Brain pericyte (primary cell): Measurements from ENCODE around the gene RNF44.
A peak's percentile ranks its signal among the peaks of the same experiment; 100 is the strongest.

Experiments used
- DNase-seq: peaks from one replicate; pipeline ENCODE4 v3.0.0-alpha.2; 2012; ENCODE audit warnings: low read depth, low spot score

Gene RNF44

GRCh38 chr5:176536902-176537553 lies at the start of gene RNF44:
Gene RNF44, minus strand, starts transcription at chr5:176537402. Its CDS starts 4,930 bp downstream, at chr5:176532472.
- peak; percentile 93 for DNase-seq

DNA sequence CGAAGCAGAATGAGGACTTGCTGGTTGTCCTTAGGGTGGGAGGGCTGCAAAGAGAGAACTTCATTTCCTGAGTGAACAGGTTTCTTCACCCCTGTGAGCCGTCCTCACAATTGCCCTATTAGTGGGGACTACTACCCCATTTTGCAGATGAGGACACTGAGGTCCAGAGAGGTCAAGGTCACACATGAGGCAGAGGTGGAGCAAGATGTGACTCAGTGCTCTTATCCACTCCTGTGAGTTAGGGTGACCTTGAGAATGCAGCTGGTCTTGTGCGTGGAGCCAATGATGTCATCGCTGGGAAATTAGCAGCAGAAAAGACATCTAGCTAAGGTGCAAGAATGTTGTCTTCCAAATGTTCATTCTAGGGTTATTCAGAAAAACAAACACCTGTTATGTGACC lies 45.9 kb upstream of the RNF44 start:
- DNase-seq, result no peak

DNA sequence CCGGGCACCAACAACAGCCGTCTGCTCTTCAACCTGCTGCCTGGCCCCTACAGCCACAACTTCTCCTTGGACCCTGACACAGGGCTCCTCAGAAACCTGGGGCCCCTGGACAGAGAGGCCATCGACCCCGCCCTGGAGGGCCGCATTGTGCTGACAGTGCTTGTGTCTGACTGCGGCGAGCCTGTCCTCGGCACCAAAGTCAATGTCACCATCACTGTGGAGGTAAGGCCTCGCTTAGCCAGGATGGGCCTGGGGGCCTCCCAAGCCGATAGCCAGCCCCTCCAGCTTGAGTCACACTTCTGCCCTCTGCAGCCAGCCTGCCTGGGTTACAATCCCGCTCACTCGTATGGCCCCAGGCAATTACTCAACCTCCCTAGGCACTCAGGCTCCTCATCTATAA lies 44.2 kb upstream of the RNF44 start:
- no peak for DNase-seq

DNA sequence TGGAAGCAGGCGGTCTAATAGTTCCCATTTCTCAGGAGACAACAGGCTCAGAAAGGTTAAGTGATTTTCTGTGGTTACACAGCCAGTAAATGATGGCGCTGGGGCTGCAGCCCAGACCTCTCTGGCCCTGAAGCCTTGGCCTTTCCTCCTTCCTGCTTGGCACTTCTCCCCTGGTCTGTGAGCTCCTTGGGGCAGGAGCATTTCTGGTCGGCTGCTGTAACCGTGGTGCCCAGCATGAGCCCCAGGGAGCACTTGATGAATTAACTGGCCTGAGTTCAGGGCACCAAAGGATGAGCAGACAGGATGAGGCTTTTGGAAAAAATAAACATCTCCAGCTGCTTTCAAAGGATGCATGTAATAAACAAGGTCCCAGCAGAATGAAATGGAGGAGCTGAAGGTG lies 42.1 kb upstream of the RNF44 start:
- no peak for DNase-seq

DNA sequence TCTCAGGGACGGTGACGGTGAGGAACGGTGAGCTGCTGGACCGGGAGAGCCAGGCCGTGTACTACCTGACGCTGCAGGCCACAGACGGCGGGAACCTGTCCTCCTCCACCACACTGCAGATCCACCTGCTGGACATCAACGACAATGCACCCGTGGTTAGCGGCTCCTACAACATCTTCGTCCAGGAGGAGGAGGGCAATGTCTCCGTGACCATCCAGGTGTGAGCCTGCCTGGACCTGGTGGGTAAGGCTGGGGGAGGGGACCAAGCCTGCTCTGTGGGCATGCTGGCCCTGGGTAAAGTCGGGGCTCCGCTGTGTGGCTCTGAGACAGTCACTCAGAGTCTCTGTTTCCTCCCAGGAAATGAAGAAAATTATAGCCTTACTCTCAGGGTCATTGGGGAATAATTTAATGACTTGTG lies 41.2 kb upstream of the RNF44 start:
- DNase-seq, result no peak

DNA sequence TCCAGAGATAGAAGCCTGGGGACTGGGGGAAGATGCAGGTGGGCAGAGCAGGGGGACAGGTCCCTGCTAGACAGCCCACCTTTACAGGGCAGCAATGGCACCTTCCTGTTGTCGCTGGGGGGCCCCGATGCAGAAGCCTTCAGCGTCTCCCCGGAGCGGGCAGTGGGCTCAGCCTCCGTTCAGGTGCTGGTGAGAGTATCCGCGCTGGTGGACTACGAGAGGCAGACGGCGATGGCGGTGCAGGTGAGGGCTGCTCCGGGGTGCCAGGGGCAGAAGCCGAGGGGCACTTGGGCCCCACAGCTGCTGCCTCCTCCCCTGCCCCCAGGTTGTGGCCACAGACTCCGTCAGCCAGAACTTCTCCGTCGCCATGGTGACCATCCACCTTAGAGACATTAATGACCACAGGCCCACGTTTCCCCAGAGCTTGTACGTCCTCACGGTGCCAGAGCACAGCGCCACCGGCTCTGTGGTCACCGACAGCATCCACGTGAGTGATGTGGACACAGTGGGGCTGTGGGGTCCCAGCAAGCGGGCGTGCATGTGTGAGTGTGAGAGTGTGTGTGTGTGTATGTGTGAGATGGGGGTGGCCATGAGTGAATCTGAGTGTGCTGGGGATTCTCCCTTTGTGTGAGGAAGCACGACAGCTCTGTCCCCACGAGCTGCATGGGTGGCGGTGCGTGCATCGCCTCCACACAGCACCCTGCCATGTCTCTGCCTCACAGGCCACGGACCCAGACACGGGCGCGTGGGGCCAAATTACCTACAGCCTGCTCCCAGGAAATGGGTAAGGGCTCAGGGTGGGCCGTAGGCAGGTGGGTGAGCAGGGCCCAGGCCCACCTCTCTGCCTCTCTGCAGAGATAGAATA lies 40.3 kb upstream of the RNF44 start:
- no peak for DNase-seq

DNA sequence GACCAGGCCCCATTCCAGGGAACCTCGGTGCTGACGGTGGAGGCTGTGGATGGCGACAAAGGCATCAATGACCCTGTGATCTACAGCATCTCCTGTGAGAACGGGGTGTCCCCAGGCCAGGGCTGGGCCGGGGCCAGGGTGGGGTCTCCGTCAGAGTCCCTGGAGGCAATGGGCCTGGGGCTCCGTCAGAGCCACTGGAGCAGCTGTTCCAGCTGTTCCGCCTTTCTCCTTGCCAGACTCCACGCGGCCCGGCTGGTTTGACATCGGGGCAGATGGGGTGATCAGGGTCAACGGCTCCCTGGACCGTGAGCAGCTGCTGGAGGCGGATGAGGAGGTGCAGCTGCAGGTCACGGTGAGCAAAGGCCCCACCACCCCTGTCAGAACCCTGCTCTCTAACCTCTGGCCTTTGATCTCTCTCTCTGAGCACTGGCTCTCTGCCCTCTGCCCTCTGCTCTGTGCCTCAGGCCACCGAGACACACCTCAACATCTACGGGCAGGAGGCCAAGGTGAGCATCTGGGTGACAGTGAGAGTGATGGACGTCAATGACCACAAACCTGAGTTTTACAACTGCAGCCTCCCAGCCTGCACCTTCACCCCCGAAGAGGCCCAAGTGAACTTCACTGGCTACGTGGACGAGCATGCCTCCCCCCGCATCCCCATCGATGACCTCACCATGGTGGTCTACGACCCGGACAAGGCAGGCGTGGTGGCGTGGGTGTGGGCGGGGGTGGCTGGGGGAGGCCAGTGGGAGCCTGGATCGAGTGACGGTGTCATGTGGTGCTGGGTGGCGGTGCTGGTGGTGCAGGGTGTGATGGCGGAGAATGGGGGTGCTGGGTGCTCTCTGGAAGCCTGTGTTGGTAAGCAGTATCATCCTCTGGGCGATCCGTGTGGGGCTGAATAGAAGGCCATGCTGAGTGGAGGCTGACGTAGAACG lies 38.6 kb upstream of the RNF44 start:
- DNase-seq, result no peak

DNA sequence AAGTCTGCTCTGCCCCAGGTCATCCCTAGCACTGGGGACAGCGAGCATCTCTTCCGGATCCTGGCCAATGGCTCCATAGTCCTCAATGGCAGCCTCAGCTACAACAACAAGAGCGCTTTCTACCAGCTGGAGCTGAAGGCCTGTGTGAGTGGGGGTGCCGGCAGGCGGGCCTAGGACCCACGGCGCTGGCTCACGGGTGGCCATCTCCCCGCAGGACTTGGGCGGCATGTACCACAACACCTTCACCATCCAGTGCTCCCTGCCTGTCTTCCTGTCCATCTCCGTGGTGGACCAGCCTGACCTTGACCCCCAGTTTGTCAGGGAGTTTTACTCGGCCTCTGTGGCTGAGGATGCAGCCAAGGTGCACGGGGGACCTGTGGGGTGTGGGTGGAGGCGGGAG lies 37.9 kb upstream of the RNF44 start:
- DNase-seq, result no peak

- no peak for DNase-seq
Observed at GRCh38 chr5:176574297-176574591, 37.0 kb upstream of the RNF44 start.

GRCh38 chr5:176573564-176574296 lies 36.5 kb upstream of the RNF44 start:
- no peak for DNase-seq

DNA sequence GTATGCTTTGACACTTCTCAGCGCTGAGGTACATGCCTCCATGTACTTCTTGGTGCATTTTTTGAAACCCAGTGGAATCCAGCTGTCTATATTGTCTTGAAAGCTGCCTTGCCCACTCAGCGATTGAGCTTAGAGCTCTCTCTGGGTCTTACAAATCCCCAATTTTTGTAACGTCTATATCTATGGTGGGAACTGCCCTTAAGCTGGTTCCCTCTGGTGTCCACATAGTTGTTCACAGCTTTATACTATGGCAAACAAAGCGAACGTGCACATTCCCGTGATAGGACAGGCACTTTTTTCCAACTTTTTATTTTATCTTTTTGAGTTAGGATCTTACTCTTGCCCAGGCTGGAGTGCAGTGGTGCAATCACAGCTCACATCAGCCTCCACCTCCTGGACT lies 32.8 kb upstream of the RNF44 start:
- DNase-seq, result no peak

DNA sequence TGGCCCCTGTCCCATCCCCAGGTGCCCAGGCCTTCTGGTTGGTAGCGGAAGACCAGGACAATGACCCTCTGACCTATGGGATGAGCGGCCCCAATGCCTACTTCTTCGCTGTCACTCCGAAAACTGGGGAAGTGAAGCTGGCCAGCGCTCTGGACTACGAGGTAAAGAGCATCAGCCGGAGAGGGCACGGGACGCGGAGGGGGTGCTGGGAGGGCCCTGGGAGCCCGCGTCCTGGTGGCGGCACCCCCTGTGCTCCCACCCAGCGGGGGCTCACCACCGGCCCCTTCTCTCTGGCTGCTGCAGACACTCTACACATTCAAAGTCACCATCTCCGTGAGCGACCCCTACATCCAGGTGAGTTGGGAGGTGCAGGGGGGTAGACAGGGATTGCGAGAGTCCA lies 31.5 kb upstream of the RNF44 start:
- no peak for DNase-seq

DNA sequence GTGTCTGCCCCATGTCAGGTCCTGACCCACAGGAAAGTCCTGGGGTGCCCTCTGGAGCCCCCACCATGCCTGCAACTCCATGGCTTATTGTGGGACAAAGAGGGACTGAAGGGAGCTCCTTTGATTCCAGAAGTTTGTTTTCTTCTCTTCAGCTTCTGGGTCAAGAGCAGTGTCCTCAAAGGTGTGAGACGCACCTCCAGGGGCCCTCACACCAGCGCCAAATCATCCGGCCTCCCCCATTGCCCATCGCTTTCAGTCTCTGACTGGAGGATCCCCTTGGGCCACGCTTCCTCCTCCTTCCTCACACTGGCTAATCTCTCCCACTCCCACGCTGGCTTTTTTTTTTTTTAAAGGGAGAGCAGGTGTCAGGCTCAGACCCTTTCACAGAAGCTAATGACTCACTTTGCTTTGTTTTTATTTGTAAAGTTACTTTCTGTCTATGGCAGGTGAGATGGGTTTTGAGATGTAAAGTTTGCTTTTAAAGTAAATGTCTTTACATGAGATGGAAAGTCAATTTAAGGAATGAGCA lies 28.6 kb upstream of the RNF44 start:
- DNase-seq, result no peak

GRCh38 chr5:176564002-176564401 lies 26.8 kb upstream of the RNF44 start:
- no peak for DNase-seq

- no peak for DNase-seq
Observed at GRCh38 chr5:176562189-176562588, 25.0 kb upstream of the RNF44 start.

GRCh38 chr5:176561259-176561658 lies 24.1 kb upstream of the RNF44 start:
- no peak for DNase-seq

- DNase-seq, result no peak
Observed at GRCh38 chr5:176560364-176560763, 23.2 kb upstream of the RNF44 start.

DNA sequence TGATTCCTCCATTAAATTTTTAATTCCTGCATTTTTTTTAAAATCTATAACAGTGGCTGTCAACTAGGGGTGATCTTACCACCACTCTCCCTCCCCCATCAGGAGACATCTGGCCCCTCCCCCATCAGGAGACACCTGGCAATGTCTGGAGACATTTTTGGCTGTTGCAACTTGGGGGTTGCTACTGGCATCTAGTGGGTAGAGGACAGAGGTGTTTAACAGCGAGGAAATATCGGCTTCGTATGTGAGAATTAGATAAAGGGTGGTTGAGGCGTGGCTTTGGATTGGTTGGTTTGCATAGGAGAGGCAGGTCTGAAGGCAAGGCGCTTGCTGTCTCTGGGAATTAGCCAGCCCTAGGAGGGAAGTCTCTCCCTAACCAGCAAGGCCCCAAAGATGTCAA lies 22.5 kb upstream of the RNF44 start:
- DNase-seq, result no peak

- no peak for DNase-seq
Observed at GRCh38 chr5:176557846-176558245, 20.6 kb upstream of the RNF44 start.

GRCh38 chr5:176553260-176554085 lies 16.3 kb upstream of the RNF44 start:
- no peak for DNase-seq
